Spleen (tissue), 13 donors: ENCODE measurements around the gene MPP7. TPM values are rescaled to one million over a fixed set of nuclear protein-coding genes. Genes with fewer than 3 reads are reported as not detected.

Experiments
- DNase-seq: peaks from one replicate; pipeline ENCODE4 v3.0.0-alpha.2; 2020
- H3K27ac ChIP-seq, 8 donors: fragments of 200-600 bp; sonication (generic) in 7 of 8; 1 replicate in 4 of 8; 2 replicates in 4 of 8; pipeline versions ENCODE4 v1.5.0 to v1.8.0; 2016 to 2021; ENCODE audit warnings: inconsistent platforms in 4 of 8, mild to moderate bottlenecking in 4 of 8, moderate library complexity in 1 of 8
- H3K27me3 ChIP-seq, 7 donors: fragments of 200-600 bp; sonication (generic) in 6 of 7; replicated peaks in 1 of 7; 1 replicate in 4 of 7; 2 replicates in 3 of 7; pipeline versions ENCODE4 v1.5.0 to v1.8.0; 2016 to 2021; ENCODE audit warnings: inconsistent platforms in 3 of 7, mild to moderate bottlenecking in 1 of 7
- H3K36me3 ChIP-seq, 6 donors: fragments of 200-600 bp; sonication (generic) in 5 of 6; 1 replicate in 4 of 6; 2 replicates in 2 of 6; pipeline versions ENCODE4 v1.5.0 to v1.8.0; 2016 to 2021; ENCODE audit warnings: inconsistent platforms in 2 of 6
- H3K4me1 ChIP-seq, 6 donors: fragments of 200-600 bp; sonication (generic) in 5 of 6; 1 replicate in 3 of 6; 2 replicates in 3 of 6; pipeline versions ENCODE4 v1.5.0 to v1.8.0; 2016 to 2021; ENCODE audit warnings: inconsistent platforms in 3 of 6
- H3K4me3 ChIP-seq, 8 donors: fragments of 200-600 bp; sonication (generic) in 7 of 8; 1 replicate in 4 of 8; 2 replicates in 4 of 8; pipeline versions ENCODE4 v1.5.0 to v1.8.0; 2016 to 2021; ENCODE audit warnings: inconsistent platforms in 4 of 8, mild to moderate bottlenecking in 4 of 8, moderate library complexity in 2 of 8
- H3K9me3 ChIP-seq, 8 donors: fragments of 200-600 bp; sonication (generic) in 7 of 8; 1 replicate in 4 of 8; 2 replicates in 4 of 8; pipeline versions ENCODE4 v1.5.0 to v1.8.0; 2016 to 2021; ENCODE audit warnings: inconsistent platforms in 4 of 8
- POLR2A ChIP-seq, 3 donors: fragments of 450-650 bp; IDR thresholded peaks; one replicate each; pipeline ENCODE4 v1.5.1; 2017; ENCODE audit warnings: antibody characterized with exemption in 3 of 3, mild to moderate bottlenecking in 1 of 3
- POLR2AphosphoS5 ChIP-seq, 3 donors: sonication (generic); formaldehyde crosslinking; IDR thresholded peaks; one replicate each; pipeline ENCODE4 v1.5.1; 2017; ENCODE audit warnings: antibody characterized with exemption in 3 of 3
- WGBS, 5 donors: extraction: QIAGEN DNeasy Blood & Tissue Kit in 3 of 5; methylation state at CpG; one replicate each; pipeline versions ENCODE4 v1.1.5 to v1.1.7; 2013 to 2018; 5-methylcytosine and 5-hydroxymethylcytosine counted together
- intact Hi-C: fragments of 100-400 bp; cut with DNase I; formaldehyde crosslinking; loops from one replicate; pipeline ENCODE4 v1.15.0; 2023; ENCODE audit warnings: low total_unique reads
- long read RNA-seq, 2 donors: transcript quantifications; one replicate each; lab custom pipeline, GENCODE V29; 2026
- polyA plus RNA-seq, 3 donors: library from polyadenylated mRNA; stranded (reverse); fragments of 200-250 nt; gene quantifications; one replicate each; pipeline ENCODE4 v1.2.1, GENCODE V29; 2013
- total RNA-seq, 7 donors: library from RNA; depleted of rRNA in 3 of 7; stranded (reverse); fragments of >200 nt in 3 of 7; fragmentation: NEBNext Ultra II Directional in 4 of 7; extraction: Animal tissue kit (Norgen Biotek cat#: 25700) in 4 of 7; gene quantifications; one replicate each; pipeline versions ENCODE4 v1.1.0 to v1.2.1, GENCODE V29; 2016 to 2021
- TF ChIP-seq, protein P1 (sequence below), 11 experiments: fragments of 200-600 bp in 7 of 11; fragments of 450-650 bp in 4 of 11; sonication (generic) in 4 of 11; IDR thresholded peaks in 8 of 11; conservative IDR thresholded peaks in 3 of 11; 1 replicate in 7 of 11; 2 replicates in 4 of 11; pipeline versions ENCODE4 v1.4.0 to v1.8.0; 2016 to 2021; ENCODE audit warnings: antibody characterized with exemption in 11 of 11, inconsistent platforms in 4 of 11, mild to moderate bottlenecking in 1 of 11
- donor health status: healthy with polysubstance abuse.
- donor health status: DM: no; HTN: no; CAD: no; lungs with moderate emphysema.
- donor health status: DM: no; HTN: no; CAD: no.
- donor health status: Bipolar disorder and iron deficiency.
- donor health status: healthy.
- donor health status: DM: no; HTN: no; CAD: no.
- donor health status: DM: yes; HTN: yes; CAD: no.

The MPP7 gene
- total RNA-seq (10 to 100 TPM in 2 of 7 donors, 1 to 10 TPM in 5; 5.1 to 11.5 (median 8.4) TPM), polyA plus RNA-seq (1 to 10 TPM in 2 of 3 donors, under 1 TPM in 1; 0.48 to 1.2 (median 1.0) TPM)
- long read RNA-seq, donor 1, result 0 reads
- long read RNA-seq, donor 2, result 0 reads

DNA sequence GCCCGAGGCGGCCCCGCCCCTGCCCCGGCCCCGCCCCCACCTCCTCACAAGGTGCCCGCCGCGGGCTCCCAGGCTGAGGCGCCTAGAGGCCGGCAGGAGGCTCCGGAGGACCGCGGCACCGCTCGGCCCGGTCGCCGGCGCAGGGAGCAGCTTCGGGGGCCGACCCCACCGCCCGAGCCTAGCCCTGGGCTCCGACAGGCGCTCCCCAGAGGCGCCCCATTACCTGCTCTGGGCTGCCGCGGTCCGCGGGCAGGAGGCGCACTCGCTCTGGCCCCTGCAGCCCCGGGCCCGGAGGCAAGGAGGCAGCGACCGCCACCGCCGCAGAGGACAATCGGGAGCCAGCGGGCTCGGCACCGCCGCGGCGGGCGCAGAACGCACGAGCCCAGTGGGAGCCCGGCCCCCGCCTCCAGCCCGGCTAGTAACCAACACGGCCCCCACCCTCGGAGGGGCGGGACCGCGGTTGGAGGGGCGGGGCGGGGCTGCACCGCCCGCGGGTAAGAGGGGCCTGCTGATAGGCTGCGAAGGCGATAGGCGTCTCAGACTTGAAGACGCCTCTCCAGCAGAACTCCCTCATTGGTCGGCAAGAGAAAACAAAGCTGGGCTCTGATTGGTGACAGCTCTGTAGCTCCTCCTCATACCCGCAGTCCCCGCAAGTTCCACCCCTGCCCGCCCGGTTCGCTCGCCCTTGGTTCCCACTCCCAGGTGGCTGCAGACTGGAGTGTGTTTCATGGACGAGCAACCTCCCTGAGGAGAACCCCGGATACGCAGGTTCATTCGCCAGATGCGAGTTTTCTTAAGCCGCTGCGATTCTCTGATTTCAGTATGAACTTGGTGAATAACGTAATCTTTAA lies at the start of gene MPP7:
TSS of gene MPP7 (minus strand) at position 427 of the 851 bp plus-strand sequence. CDS start 64,460 bp downstream, outside the sequence.
- peak within 1 kb of the TSS; percentile 69 to 97 (median 90) for H3K27ac ChIP-seq
- WGBS, 5 donors, result 0 to 1% (median 1%) methylated on average over 33 to 80 of the region's 80 CpGs
- DNase-seq, result peak; percentile 99
- peak within 1 kb of the TSS; percentile 65 to 91 (median 81) for H3K4me3 ChIP-seq
- H3K27me3 ChIP-seq, result peaks cover 0 to 31% (median 13%) of the 10 kb centered on the region in 7 donors
- intact Hi-C loops, result loop anchor here (10.0 kb wide), 1 partner anchor 72 kb away; no protein-coding TSS in a partner anchor
- no peaks in the 10 kb centered on the region for H3K36me3 ChIP-seq
- TF ChIP-seq POLR2A (IDR thresholded peaks at IDR 0.05) (peak in 1 of 3 donors; percentile 9), POLR2AphosphoS5 (IDR thresholded peaks at IDR 0.05) (peak; percentile 57 to 78 (median 77))
- TF ChIP-seq, protein P1, sequence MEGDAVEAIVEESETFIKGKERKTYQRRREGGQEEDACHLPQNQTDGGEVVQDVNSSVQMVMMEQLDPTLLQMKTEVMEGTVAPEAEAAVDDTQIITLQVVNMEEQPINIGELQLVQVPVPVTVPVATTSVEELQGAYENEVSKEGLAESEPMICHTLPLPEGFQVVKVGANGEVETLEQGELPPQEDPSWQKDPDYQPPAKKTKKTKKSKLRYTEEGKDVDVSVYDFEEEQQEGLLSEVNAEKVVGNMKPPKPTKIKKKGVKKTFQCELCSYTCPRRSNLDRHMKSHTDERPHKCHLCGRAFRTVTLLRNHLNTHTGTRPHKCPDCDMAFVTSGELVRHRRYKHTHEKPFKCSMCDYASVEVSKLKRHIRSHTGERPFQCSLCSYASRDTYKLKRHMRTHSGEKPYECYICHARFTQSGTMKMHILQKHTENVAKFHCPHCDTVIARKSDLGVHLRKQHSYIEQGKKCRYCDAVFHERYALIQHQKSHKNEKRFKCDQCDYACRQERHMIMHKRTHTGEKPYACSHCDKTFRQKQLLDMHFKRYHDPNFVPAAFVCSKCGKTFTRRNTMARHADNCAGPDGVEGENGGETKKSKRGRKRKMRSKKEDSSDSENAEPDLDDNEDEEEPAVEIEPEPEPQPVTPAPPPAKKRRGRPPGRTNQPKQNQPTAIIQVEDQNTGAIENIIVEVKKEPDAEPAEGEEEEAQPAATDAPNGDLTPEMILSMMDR (IDR thresholded peaks at IDR 0.05 in 8 of 11, conservative IDR thresholded peaks at IDR 0.05 in 3 of 11), result peak in 8 of 11 experiments; percentile 6 to 62 (median 53)
- H3K9me3 ChIP-seq, result no peaks in the 10 kb centered on the region
- peaks cover 5 to 70% (median 19%) of the 10 kb centered on the region in 6 donors for H3K4me1 ChIP-seq

DNA sequence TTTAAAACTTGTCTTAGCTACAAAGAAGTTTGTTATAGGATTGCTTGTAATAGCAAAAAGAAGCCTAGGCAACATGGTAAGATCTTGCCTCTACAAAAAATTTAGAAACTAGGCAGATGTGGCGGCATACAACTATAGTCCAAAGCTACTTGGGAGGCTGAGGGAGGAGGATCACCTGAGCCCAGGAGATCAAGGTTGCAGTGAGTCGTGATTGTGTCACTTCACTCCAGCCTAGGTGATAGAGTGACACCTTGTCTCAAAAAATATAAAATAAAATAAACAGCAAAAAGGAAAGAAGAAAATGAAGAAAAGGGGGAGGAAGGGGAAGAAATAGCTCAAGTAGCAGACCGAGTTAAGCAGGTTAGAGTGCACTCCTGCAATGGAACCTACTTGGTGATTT lies 47.0 kb upstream of the MPP7 start:
- no peaks in the 10 kb centered on the region for H3K36me3 ChIP-seq
- WGBS, 5 donors, result 32 to 88% (median 63%) methylated on average over 3 of the region's 3 CpGs

DNA sequence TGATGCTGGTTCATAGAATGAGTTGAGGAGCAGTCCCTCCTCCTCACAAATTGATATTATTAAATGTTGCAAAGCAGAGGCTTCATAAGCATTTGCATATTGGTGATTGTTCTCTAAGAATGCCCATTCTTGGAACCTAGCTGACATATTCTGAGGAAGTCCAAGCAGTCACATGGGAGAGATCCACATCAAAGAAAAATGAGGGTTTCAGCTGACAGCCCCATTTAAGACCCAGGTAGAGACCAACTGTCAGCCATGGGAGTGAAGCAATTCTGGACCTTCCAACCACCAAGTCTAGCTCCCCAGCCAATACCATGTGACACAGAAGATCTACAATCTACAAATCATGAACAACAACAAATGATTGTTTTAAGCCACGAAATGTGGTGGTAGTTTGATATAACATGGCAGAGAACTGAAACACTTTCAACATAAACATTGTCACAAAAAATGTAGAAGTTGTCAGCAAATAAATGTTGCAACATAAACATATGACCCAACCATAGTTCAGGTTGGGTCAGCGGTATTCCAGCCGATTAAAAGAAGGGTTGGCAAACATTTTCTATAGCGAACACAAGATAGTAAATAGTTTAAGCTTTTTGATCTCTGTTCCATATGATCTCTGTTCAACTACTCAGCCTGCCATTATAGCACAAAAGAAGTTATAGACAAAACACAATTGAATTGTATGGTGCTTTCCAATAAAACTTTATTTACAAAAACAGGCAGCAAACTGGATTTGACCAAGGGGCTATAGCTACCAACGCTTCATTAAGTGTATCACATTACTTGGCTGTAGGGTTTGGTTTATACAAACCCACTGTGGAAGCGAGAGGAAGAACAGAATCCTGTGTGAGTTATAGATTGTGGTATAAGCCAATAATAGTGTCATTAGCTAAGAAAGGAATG lies 41.4 kb upstream of the MPP7 start:
- H3K9me3 ChIP-seq, result peaks cover 0 to 14% (median 11%) of the 10 kb centered on the region in 8 donors
- H3K27ac ChIP-seq, result peak overlapping the region in 3 of 8 donors; percentile 42 to 56 (median 53)
- no peaks in the 10 kb centered on the region for H3K27me3 ChIP-seq
- H3K4me1 ChIP-seq, result peaks cover 0 to 5% (median 0%) of the 10 kb centered on the region in 6 donors
- H3K4me3 ChIP-seq, result no peak overlapping the region
- H3K36me3 ChIP-seq, result no peaks in the 10 kb centered on the region
- DNase-seq, result no peak
- no peak for TF ChIP-seq POLR2A (IDR thresholded peaks at IDR 0.05)
- TF ChIP-seq, protein P1 (IDR thresholded peaks at IDR 0.05 in 8 of 11, conservative IDR thresholded peaks at IDR 0.05 in 3 of 11), result no peak
- TF ChIP-seq POLR2AphosphoS5 (IDR thresholded peaks at IDR 0.05), result no peak
- intact Hi-C loops, result loop anchor here (2.0 kb wide), 1 partner anchor 19 kb away; no protein-coding TSS in a partner anchor
- WGBS, 5 donors, result 74 to 84% (median 76%) methylated on average over 6 of the region's 6 CpGs

More for the DNA sequence above, 47.0 kb upstream of the MPP7 start:
- Histone ChIP-seq H3K4me1 (peaks cover 0 to under 1% (median 0%) of the 10 kb centered on the region in 6 donors), H3K4me3 (no peak overlapping the region), H3K27me3 (no peaks in the 10 kb centered on the region), H3K9me3 (peaks cover 0 to 14% (median 11%) of the 10 kb centered on the region in 8 donors), H3K27ac (no peak overlapping the region)
- intact Hi-C loops, result no loop called here
- DNase-seq, result no peak
- TF ChIP-seq POLR2A (IDR thresholded peaks at IDR 0.05), result no peak
- no peak for TF ChIP-seq POLR2AphosphoS5 (IDR thresholded peaks at IDR 0.05)
- TF ChIP-seq, protein P1 (IDR thresholded peaks at IDR 0.05 in 8 of 11, conservative IDR thresholded peaks at IDR 0.05 in 3 of 11), result no peak
